Tibial artery (tissue), 4 donors: ENCODE data around the gene PARK7.

Source experiments
- DNase-seq, 2 donors: peaks; one replicate each; pipeline ENCODE4 v3.0.0-alpha.2; 2019
- H3K27ac ChIP-seq, 2 donors: fragments of 200-600 bp; sonication (generic) in 1 of 2; 1 replicate in 1 of 2; 2 replicates in 1 of 2; pipeline ENCODE4 v1.5.1; 2018 to 2019; ENCODE audit warnings: mild to moderate bottlenecking in 1 of 2
- H3K27me3 ChIP-seq, 2 donors: fragments of 200-600 bp; sonication (generic) in 1 of 2; one replicate each; pipeline versions ENCODE4 v1.5.1 to v1.6.0; 2016 to 2019
- H3K36me3 ChIP-seq, 3 donors: fragments of 200-600 bp; sonication (generic) in 2 of 3; one replicate each; pipeline ENCODE4 v1.5.1; 2016 to 2019; ENCODE audit warnings: mild to moderate bottlenecking in 2 of 3
- H3K4me1 ChIP-seq, 4 donors: fragments of 200-600 bp; sonication (generic) in 2 of 4; 1 replicate in 3 of 4; 2 replicates in 1 of 4; pipeline ENCODE4 v1.5.1; 2016 to 2019
- H3K4me3 ChIP-seq, 2 donors: fragments of 200-600 bp; sonication (generic) in 1 of 2; 1 replicate in 1 of 2; 2 replicates in 1 of 2; pipeline ENCODE4 v1.5.1; 2018 to 2019; ENCODE audit warnings: mild to moderate bottlenecking in 2 of 2
- H3K9me3 ChIP-seq, 3 donors: fragments of 200-600 bp; sonication (generic) in 1 of 3; one replicate each; pipeline ENCODE4 v1.5.1; 2016 to 2019
- CTCF ChIP-seq, 2 experiments: fragments of 200-600 bp in 1 of 2; fragments of 450-650 bp in 1 of 2; IDR thresholded peaks; one replicate each; pipeline ENCODE4 v1.5.1; 2017 to 2019; ENCODE audit warnings: antibody characterized with exemption in 2 of 2, mild to moderate bottlenecking in 1 of 2, moderate library complexity in 1 of 2
- intact Hi-C: fragments of 100-400 bp; cut with DNase I; formaldehyde crosslinking; loops from one replicate; pipeline ENCODE4 v1.15.0; 2023; ENCODE audit warnings: low total_unique reads

PARK7 gene

DNA sequence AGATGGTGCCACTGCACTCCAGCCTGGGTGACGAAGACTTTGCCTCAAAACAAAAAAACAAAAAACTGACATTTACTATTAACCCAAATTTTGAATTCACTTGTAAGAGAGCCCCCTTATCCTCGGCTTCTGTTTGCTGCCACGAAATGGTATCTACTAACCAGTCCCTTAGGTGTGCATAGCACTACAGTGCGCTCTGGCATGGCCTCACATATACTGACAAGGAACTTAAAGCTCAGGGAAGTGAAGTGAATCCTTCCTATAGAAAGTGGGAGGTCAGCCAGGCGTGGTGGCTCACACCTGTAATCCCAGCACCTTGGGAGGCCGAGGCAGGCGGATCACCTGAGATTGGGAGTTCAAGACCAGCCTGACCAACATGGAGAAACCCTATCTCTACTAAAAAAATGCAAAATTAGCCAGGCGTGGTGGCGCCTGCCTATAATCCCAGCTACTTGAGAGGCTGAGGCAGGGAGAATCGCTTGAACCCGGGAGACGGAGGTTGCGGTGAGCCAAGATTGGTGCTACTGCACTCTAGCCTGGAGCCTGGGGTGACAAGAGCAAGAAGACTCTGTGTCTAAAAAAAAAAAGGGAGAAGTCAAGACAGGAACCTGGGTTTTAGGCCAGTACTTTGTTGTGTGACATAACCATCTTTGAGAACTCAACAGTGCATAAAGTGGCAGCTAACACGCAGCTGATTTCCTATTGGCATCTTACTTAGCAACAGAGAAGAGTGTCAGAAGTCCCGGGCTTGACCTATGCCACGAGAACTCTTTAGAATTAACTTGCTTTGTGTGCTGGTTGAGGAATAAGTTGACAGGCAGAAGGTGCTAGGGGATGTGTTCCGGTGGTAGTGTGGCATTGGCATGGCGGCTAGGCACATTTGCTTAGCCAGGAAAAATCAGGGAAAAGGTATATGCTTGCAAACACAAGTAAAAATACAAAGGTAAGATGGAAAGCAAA lies 47.8 kb downstream of the PARK7 start:
- Histone ChIP-seq H3K36me3 (peaks cover 52 to 64% (median 58%) of the 10 kb centered on the region in 3 donors), H3K4me3 (no peak overlapping the region), H3K27me3 (no peaks in the 10 kb centered on the region), H3K9me3 (no peaks in the 10 kb centered on the region), H3K27ac (peak overlapping the region; percentile 26 to 40), H3K4me1 (peaks cover 0 to 56% (median 28%) of the 10 kb centered on the region in 4 donors)
- intact Hi-C loops = no loop called here
- DNase-seq = no peak
- no peak for TF ChIP-seq CTCF (IDR thresholded peaks at IDR 0.05)

DNA sequence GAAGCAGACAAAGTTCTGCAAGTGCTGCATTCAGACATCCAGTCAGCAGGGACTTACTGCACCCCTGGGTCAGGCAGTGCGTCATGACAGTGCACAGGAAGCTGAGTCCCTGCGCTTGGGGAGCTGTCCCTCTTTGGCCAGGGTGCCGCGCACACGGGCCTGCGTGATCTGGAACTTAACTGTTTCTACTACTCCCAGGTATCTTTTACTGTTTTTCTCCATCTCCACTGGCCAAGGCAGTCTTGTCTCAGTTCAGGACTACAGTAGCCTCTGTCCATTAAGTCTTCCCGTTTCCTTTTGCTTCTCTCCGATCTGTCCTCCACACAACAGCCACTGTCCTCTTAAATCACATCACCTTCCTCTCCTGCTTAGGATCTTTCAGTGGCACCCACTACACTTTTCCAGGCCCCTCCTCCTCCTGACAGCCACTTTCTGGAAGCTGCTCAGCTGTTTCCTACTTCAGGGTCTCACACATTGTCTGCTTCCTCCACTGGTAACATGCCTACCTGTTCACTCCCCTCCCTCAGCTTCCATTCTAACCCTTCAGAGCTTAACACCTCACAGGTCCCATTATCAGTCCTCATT lies 48.7 kb downstream of the PARK7 start:
- no peak overlapping the region for H3K4me3 ChIP-seq
- no peak for TF ChIP-seq CTCF (IDR thresholded peaks at IDR 0.05)

DNA sequence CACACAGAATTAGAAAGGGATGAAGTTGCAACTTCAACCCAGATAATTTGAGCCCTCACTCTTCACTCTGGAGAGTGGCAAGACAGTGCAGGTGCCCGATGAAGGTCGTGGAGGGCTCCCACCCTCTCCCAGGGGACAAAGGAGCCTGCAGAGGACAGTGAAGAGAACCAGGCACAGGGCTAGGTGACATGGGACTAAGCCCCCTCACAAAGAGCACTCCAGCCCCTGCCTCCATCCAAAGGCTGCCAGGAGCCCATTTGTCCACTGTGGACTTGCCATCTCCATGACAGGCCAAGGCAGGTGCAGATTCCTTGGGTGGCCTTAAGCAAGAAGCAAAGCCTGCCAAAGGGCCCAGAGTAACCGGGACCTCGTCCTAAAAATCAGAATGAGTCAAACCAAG lies 49.5 kb downstream of the PARK7 start:
- TF ChIP-seq CTCF (IDR thresholded peaks at IDR 0.05) = no peak
- Histone ChIP-seq H3K36me3 (peaks cover 57 to 68% (median 63%) of the 10 kb centered on the region in 3 donors), H3K27ac (peak overlapping the region; percentile 15 to 26), H3K9me3 (no peaks in the 10 kb centered on the region), H3K4me3 (no peak overlapping the region), H3K27me3 (no peaks in the 10 kb centered on the region), H3K4me1 (peaks cover 0 to 56% (median 24%) of the 10 kb centered on the region in 4 donors)
- intact Hi-C loops = no loop called here
- DNase-seq = no peak

More for the DNA sequence above, 48.7 kb downstream of the PARK7 start:
- intact Hi-C loops = no loop called here
- Histone ChIP-seq H3K36me3 (peaks cover 57 to 68% (median 63%) of the 10 kb centered on the region in 3 donors), H3K27me3 (no peaks in the 10 kb centered on the region), H3K27ac (peak overlapping the region; percentile 26 to 40), H3K9me3 (no peaks in the 10 kb centered on the region), H3K4me1 (peaks cover 0 to 56% (median 24%) of the 10 kb centered on the region in 4 donors)
- DNase-seq = no peak

- Histone ChIP-seq H3K4me1 (peaks cover 0 to 56% (median 29%) of the 10 kb centered on the region in 4 donors), H3K4me3 (no peak overlapping the region)
- intact Hi-C loops = no loop called here
Observed at GRCh38 chr1:8011923-8012858, 50.7 kb downstream of the PARK7 start.

More at GRCh38 chr1:8011923-8012858, 50.7 kb downstream of the PARK7 start:
- TF ChIP-seq CTCF (IDR thresholded peaks at IDR 0.05) = no peak
- Histone ChIP-seq H3K27ac (peak overlapping the region in 1 of 2 donors; percentile 12), H3K27me3 (no peaks in the 10 kb centered on the region), H3K9me3 (no peaks in the 10 kb centered on the region), H3K36me3 (peaks cover 57 to 68% (median 63%) of the 10 kb centered on the region in 3 donors)
- no peak for DNase-seq
